SHP77 treated with DMSO at 0.1 percent for 48 hours (cell line): ENCODE data around the gene CD83.
"Not testable (repeated sequence)": the region's sequence is repeated elsewhere in the genome, so short reads cannot be mapped to it uniquely, and the experiment has no call there.

Source experiments
- DNase-seq: peaks from one replicate; lab custom pipeline; 2025; lab: John Stamatoyannopoulos, UW

Gene CD83, protein sequence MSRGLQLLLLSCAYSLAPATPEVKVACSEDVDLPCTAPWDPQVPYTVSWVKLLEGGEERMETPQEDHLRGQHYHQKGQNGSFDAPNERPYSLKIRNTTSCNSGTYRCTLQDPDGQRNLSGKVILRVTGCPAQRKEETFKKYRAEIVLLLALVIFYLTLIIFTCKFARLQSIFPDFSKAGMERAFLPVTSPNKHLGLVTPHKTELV

GRCh38 chr6:14117158-14118090, at the start of gene CD83:
TSS of gene CD83 (plus strand) at chr6:14117772. CDS start at chr6:14117812, 40 bp downstream.
- DNase-seq: no peak

- DNase-seq: no peak
Measured at GRCh38 chr6:14068133-14068532, 49.4 kb upstream of the CD83 start.

DNA sequence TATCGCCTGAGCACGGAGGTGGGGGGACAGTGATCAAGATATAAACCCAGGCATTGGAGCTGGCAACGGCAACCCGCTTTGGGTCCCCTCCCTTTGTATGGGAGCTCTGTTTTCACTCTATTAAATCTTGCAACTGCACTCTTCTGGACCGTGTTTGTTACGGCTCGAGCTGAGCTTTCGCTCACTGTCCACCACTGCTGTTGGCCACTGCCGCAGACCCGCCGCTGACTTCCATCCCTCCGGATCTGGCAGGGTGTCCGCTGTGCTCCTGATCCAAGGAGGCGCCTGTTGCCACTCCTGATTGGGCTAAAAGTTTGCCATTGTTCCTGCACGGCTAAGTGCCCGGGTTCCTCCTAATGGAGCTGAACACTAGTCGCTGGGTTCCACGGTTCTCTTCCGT, 48.9 kb upstream of the CD83 start:
- DNase-seq: no peak

DNA sequence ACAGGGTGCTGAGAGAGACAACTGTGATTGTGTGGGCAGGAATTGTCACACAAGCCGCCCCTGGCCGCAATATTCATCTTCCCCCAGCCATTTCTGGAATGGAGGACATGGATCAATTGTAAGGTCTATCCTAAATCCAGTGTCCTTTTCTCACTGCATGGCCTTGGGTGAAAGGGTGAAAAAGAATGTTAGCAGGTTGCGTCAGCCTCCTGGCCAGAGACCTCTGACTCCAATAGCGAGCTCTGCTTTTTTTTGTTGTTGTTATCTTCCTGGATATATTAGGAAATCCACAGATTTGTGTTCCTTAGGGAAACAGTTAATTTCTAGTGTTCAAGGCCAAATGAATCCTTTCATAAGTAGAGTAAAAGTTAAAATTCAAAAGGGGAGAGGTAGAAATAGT, 47.1 kb upstream of the CD83 start:
- DNase-seq: no peak

DNA sequence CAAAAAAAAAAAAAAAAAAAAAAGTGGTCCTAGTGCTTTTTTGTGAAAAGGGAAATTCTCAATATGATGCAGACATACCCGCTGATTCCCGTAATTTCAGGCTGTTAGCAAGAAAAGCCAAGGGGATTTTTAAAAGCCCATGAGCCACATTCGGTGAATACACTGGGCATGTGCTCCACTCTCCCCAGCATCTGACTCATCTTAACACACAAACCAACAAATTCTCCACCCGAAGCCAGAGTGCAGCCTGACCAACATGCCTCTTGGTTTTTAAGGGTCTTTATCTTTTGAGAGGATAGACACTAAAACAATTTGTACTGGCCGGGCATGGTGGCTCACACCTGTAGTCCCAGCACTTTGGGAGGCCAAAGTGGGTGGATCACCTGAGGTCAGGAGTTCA, 45.5 kb upstream of the CD83 start:
- DNase-seq: no peak

- DNase-seq: not testable (repeated sequence)
Measured at GRCh38 chr6:14073561-14074354, 43.8 kb upstream of the CD83 start.

DNA sequence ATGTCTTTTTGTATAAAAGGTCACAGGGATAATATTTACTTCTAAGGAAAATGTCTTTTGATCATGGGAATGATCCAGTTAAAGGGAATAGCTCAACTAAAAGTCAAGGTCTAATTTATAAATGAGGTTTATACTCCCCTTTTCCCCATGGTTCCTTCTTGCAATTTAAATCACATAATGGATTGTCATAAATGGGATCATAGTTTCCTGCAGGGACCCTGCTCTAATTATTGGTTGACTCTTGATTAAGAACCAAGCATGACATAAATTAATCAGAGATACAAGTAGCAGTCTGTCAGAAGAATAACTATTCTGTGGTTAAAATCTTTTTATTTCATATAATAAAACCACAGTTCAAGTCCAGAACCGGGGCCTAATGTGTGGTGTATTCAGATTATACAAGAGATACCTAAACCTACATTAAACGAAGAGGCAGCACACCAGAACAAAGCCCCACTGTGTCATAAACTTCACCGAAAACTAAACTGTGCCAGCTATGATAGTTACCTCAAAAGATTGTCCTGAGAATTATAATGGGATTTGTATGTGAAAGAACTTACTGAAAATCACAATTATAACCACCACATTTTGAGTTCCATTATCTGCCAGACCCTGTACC, 43.0 kb upstream of the CD83 start:
- DNase-seq: no peak

DNA sequence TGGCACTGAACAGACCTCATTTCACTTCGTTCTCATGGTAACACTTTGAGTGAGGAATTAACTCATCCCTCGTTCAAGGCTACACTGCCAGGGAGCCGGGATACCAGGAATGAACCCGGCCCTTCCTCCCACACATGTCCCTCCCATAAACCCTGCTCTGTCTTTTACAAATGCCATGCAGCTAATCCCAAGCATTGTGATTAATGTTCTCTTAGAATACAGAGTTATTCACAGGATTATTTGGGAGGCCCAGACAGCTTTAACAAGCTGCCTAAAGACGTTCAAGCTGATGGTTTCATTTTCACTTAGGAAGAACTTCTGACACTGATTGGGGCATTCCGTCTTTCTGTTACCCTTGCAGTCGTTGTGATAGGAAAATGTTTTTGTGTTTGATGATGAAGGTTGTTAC, 42.5 kb upstream of the CD83 start:
- DNase-seq: no peak

- no peak for DNase-seq
Measured at GRCh38 chr6:14077193-14077867, 40.2 kb upstream of the CD83 start.

GRCh38 chr6:14079433-14079832, 38.1 kb upstream of the CD83 start:
- no peak for DNase-seq

GRCh38 chr6:14079971-14080370, 37.6 kb upstream of the CD83 start:
- no peak for DNase-seq

- no peak for DNase-seq
Measured at GRCh38 chr6:14081126-14081525, 36.4 kb upstream of the CD83 start.

- no peak for DNase-seq
Measured at GRCh38 chr6:14082771-14083170, 34.8 kb upstream of the CD83 start.

DNA sequence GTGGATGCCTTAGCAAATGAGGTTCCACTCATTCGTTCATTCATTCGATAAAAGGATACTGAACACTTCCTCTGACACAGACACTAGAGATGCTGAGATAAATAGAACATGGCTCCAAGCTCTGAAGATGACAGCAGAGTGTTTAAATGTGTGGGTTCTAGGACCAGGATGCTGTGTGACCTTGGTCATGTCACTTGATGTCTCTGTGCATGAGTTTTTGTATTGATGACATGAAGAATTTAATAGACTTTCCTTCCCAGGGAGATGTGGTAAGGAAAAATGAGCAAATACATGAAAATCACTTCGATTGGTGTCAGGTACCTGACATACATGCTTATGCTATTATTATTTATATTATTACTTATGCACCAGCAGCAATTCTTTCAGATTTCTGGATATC, 34.3 kb upstream of the CD83 start:
- DNase-seq: no peak

- no peak for DNase-seq
Measured at GRCh38 chr6:14083751-14084150, 33.8 kb upstream of the CD83 start.

DNA sequence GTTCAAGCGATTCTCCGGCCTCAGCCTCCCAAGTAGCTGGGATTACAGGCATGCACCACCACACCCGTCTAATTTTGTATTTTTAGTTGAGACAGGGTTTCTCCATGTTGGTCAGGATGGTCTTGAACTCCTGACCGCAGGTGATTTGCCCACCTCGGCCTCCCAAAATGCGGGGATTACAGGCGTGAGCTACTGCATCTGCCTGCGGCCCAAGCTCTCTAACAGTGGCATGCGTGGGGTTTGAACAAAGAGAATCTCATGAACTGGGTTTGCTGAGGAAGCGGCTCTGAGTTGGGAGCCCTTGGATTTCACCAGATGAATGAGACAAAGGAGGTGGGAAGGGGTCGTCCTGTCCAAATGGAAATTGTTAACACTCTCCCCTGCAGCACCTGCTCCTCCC, 33.2 kb upstream of the CD83 start:
- DNase-seq: no peak

DNA sequence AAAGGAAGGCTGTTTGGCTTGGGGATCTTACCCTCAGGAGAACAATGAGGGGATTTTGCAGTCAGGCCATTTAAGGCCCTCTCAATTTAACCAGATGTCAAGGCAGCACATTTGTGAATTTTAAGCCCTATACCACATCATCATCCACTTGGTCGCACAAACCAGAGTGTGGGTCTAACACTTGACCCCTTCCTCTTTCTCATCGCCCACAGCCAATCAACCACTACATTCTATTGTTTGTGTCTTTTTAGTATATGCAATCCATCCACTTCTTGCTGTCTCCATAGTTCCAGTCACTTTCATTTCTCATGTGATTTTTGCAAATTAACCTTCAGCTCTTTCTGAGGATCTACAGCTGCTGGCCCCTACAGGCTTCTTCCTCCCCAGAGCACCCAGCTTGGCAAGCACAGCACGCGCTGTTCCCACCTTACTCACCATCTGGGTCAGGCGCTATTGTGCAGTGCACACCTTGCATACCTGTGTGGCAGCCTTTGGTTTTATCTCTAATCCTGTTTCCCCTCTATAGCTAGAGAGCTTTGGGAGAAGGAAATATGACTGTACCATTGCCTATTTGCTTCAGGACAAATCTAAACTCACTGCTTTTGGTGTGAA, 32.3 kb upstream of the CD83 start:
- DNase-seq: no peak

DNA sequence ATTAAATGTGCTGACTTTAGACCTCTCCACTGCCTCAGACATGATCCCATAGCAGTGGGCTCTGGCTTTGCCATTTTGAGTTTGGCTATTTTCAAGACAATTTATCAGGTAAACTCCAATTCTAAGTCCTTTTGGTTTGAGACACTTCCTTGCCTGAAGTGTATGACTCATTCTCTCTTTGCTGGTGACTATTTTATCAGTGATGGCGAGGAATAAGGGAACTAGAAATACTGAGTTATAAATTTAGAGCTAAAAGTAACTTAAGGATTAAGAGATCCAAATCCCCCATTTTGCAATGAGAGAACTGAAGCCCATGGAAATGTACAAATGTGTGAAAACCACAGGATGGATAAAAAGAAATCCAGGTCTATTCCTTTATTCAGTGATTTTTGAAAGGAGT, 30.9 kb upstream of the CD83 start:
- no peak for DNase-seq

- no peak for DNase-seq
Measured at GRCh38 chr6:14088600-14089192, 28.9 kb upstream of the CD83 start.

GRCh38 chr6:14089224-14089623, 28.3 kb upstream of the CD83 start:
- DNase-seq: no peak
